Fibroblast of lung (primary cell): ENCODE measurements around the gene ELOVL5.

Experiments
- CTCF ChIP-seq, 2 donors: IDR thresholded peaks in 1 of 2; conservative IDR thresholded peaks in 1 of 2; 1 replicate in 1 of 2; 2 replicates in 1 of 2; pipeline ENCODE4 v1.5.1; 2011 to 2012; ENCODE audit warnings: low read length in 2 of 2, control low read depth in 1 of 2, inconsistent platforms in 1 of 2, low read depth in 1 of 2, mild to moderate bottlenecking in 1 of 2
- EZH2 ChIP-seq: IDR thresholded peaks from 2 replicates; pipeline ENCODE4 v1.5.1; 2012; ENCODE audit warnings: low read length, control low read depth, mild to moderate bottlenecking; ENCODE audit errors: missing control alignments

GRCh38 chr6:53316142-53316541 lies 32.6 kb downstream of the ELOVL5 start:
- TF ChIP-seq CTCF (conservative IDR thresholded peaks at IDR 0.05 in 1 of 2, IDR thresholded peaks at IDR 0.05 in 1 of 2; ENCODE audit: low read depth in 1 of 2, low read length in 2 of 2) (no peak), EZH2 (no peak)
